ENCODE data around the gene NR1I3. TPM values are rescaled to one million over a fixed set of nuclear protein-coding genes. Genes with fewer than 3 reads are reported as not detected.

NR1I3 gene
- total and polyA plus RNA-seq, 2 donors from 2014 or later, result 19.6 TPM; not detected in 1

- intact Hi-C loops (cut with DNase I), result no loop called here
- no peaks in the 10 kb centered on the region for H3K9me3 ChIP-seq (ENCODE audit: control insufficient read depth in 2 of 3, insufficient read depth in 1 of 3, low read length in 3 of 3)
- no peak for FAIRE-seq
- peak overlapping the region in 1 of 3 donors; percentile 3 for H3K4me3 ChIP-seq (ENCODE audit: low read length in 3 of 3)
- DNase-seq, result peak in 2 of 5 donors; percentile 29 to 49
- H3K27me3 ChIP-seq (ENCODE audit: control insufficient read depth, insufficient read depth, low read length), result no peaks in the 10 kb centered on the region
- peaks cover 0 to 10% (median 0%) of the 10 kb centered on the region in 3 donors for H3K36me3 ChIP-seq (ENCODE audit: control insufficient read depth in 2 of 3, insufficient read depth in 3 of 3, low read length in 3 of 3)
- H3K27ac ChIP-seq (ENCODE audit: low read depth in 2 of 2, low read length in 2 of 2), result peak overlapping the region; percentile 99
- peak overlapping the region in 1 of 3 donors; percentile 21 for H3K9ac ChIP-seq (ENCODE audit: low read length in 3 of 3)
- TF ChIP-seq, protein P1, sequence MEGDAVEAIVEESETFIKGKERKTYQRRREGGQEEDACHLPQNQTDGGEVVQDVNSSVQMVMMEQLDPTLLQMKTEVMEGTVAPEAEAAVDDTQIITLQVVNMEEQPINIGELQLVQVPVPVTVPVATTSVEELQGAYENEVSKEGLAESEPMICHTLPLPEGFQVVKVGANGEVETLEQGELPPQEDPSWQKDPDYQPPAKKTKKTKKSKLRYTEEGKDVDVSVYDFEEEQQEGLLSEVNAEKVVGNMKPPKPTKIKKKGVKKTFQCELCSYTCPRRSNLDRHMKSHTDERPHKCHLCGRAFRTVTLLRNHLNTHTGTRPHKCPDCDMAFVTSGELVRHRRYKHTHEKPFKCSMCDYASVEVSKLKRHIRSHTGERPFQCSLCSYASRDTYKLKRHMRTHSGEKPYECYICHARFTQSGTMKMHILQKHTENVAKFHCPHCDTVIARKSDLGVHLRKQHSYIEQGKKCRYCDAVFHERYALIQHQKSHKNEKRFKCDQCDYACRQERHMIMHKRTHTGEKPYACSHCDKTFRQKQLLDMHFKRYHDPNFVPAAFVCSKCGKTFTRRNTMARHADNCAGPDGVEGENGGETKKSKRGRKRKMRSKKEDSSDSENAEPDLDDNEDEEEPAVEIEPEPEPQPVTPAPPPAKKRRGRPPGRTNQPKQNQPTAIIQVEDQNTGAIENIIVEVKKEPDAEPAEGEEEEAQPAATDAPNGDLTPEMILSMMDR (IDR thresholded peaks at IDR 0.05; ENCODE audit: borderline replicate concordance, extremely low read depth, insufficient read depth), result no peak
- H3K4me1 ChIP-seq (ENCODE audit: control insufficient read depth in 2 of 3, insufficient read depth in 2 of 3, low read depth in 1 of 3, low read length in 3 of 3), result peaks cover 0 to 35% (median 34%) of the 10 kb centered on the region in 3 donors
Measured at GRCh38 chr1:161199506-161200139, 38.4 kb downstream of the NR1I3 start.

DNA sequence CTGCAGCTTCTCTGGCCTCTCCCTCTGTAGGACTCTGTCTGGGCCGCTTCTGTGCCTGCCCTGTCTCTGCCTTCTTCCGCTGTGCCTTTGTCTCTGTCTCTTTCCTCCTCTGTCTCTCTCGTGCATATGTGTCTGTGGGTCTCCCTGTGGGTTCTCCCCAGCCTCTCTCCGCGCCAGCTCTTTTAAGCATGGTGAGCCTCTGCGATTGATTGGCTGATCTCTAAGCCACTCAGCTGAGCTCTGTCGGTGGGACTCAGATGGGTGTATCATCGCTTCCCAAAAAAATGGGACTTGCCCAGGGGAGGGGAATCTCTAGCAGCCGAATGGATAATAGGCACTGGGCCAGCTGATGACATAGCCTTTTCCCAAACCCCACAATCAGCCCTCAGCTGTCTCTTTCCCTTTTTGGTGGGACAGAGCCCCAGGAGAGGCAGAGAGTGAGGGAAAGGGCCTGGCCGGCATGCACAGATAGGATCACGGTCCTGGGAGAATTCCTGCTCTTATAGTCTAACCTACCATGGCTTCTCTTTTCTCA is 39.0 kb downstream of the NR1I3 start, which contains the start of gene ADAMTS4:
TSS of gene ADAMTS4 (minus strand) at position 158 of the 535 bp plus-strand sequence. CDS start 427 bp downstream, outside the sequence.
- Histone ChIP-seq H3K4me1 (ENCODE audit: control insufficient read depth in 2 of 3, insufficient read depth in 2 of 3, low read depth in 1 of 3, low read length in 3 of 3) (peaks cover 0 to 35% (median 30%) of the 10 kb centered on the region in 3 donors), H3K9ac (ENCODE audit: low read length in 3 of 3) (peak within 1 kb of the TSS; percentile 10 to 65 (median 21)), H3K4me3 (ENCODE audit: low read length in 3 of 3) (peak within 1 kb of the TSS; percentile 3 to 54 (median 46)), H3K9me3 (ENCODE audit: control insufficient read depth in 2 of 3, insufficient read depth in 1 of 3, low read length in 3 of 3) (no peaks in the 10 kb centered on the region), H3K27me3 (ENCODE audit: control insufficient read depth, insufficient read depth, low read length) (no peaks in the 10 kb centered on the region), H3K36me3 (ENCODE audit: control insufficient read depth in 2 of 3, insufficient read depth in 3 of 3, low read length in 3 of 3) (peaks cover 0 to 4% (median 0%) of the 10 kb centered on the region in 3 donors), H3K27ac (ENCODE audit: low read depth in 2 of 2, low read length in 2 of 2) (peak within 1 kb of the TSS; percentile 99)
- intact Hi-C loops (cut with DNase I), result no loop called here
- FAIRE-seq, result no peak
- DNase-seq, result peak in 4 of 5 donors; percentile 55 to 85 (median 66)
- TF ChIP-seq, protein P1 (IDR thresholded peaks at IDR 0.05; ENCODE audit: borderline replicate concordance, extremely low read depth, insufficient read depth), result no peak

- peak overlapping the region; percentile 71 to 85 for H3K27ac ChIP-seq (ENCODE audit: low read depth in 2 of 2, low read length in 2 of 2)
- peaks cover 0 to 4% (median 0%) of the 10 kb centered on the region in 3 donors for H3K36me3 ChIP-seq (ENCODE audit: control insufficient read depth in 2 of 3, insufficient read depth in 3 of 3, low read length in 3 of 3)
- DNase-seq (peak; percentile 77 to 91 (median 89)), FAIRE-seq (no peak)
- H3K9me3 ChIP-seq (ENCODE audit: control insufficient read depth in 2 of 3, insufficient read depth in 1 of 3, low read length in 3 of 3), result no peaks in the 10 kb centered on the region
- TF ChIP-seq, protein P1 (IDR thresholded peaks at IDR 0.05; ENCODE audit: borderline replicate concordance, extremely low read depth, insufficient read depth), result no peak
- H3K9ac ChIP-seq (ENCODE audit: low read length in 3 of 3), result peak overlapping the region; percentile 10 to 65 (median 21)
- H3K4me1 ChIP-seq (ENCODE audit: control insufficient read depth in 2 of 3, insufficient read depth in 2 of 3, low read depth in 1 of 3, low read length in 3 of 3), result peaks cover 0 to 30% (median 26%) of the 10 kb centered on the region in 3 donors
- intact Hi-C loops (cut with DNase I), result no loop called here
- H3K4me3 ChIP-seq (ENCODE audit: low read length in 3 of 3), result peak overlapping the region in 2 of 3 donors; percentile 7 to 54
- no peaks in the 10 kb centered on the region for H3K27me3 ChIP-seq (ENCODE audit: control insufficient read depth, insufficient read depth, low read length)
Measured at GRCh38 chr1:161198194-161198896, 39.7 kb downstream of the NR1I3 start.
